GM21447 (cell line): ENCODE data around the gene MTERF4.

Experiments used
- ATAC-seq: cut with Tn5 transposase; IDR thresholded peaks from one replicate; pipeline ENCODE4 v1.9.1; 2021; ENCODE audit not compliant: unreplicated experiment

The MTERF4 gene, protein sequence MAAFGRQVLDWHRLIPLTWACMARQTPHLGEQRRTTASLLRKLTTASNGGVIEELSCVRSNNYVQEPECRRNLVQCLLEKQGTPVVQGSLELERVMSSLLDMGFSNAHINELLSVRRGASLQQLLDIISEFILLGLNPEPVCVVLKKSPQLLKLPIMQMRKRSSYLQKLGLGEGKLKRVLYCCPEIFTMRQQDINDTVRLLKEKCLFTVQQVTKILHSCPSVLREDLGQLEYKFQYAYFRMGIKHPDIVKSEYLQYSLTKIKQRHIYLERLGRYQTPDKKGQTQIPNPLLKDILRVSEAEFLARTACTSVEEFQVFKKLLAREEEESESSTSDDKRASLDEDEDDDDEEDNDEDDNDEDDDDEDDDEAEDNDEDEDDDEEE

DNA sequence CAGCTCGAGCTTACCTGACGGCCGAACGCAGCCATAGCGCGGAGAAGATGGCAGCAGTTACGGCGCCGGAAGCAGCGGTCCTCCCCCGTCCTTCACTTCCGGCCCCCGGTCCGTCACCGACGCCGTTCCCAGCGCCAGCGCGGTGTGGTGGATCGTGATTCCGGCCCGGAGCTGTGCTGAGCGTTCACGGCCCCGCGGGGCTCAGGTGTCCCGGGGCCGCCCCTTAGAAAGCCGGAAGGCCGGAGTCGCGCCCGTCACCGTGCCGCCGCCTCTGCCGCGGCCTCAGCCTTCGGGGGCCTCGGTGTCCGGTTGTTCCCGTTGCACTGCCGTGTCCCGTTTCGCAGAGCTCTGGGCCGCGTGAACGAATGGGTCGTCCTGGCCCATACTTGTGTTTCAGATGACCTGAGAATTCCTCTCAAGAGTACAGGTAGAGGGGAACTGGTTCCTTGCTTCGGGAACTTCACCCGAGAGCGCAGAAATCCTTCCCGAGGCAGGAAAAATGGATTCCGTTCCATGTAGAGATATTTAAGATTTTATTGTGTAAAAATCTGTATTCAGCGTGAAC lies at the start of gene MTERF4:
MTERF4 (minus strand) TSS at position 49 of the 565 bp plus-strand sequence; CDS start at position 35, 14 bp downstream.
- peak; percentile 80 for ATAC-seq

DNA sequence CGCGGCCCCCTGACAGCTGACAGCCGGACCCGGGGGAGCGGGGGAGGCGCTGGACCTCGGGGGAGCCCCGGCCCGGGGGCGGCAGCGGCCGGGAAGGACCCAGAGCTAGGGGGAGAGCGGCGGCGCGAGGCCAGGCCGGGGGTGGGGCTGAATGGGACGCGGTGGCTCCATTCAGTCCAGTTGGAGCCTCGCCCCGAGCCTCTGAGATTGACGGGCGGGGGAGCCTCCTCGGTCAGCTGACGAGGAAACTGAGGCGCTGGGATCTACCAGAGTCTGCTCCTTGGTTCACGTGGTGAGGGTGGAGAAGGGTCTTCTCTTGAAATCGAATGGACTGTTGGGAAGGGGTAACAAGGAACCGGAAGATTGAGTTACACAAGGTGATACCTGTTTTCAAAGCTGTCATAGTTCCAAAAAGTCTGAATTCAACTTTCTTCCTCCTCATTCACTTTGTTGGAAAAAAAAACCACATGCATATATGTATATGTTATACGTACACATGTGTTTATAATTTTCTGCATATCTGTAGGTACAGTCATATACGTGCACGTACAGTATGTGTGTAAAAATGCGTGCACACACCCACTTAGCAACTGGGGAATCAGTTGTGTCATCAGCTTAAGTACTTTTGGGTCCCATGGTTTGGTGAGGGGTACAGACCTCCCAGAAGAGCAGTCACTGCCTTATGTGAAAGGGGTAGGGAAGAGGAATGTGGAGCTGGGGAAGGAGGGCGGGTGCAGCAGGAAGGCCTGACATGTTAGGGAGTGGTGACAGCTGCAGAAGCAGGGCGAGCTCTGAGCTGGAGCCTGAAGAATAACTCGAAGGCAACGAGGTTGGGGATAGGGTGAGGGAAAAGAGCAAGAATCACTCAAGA lies 48.8 kb upstream of the MTERF4 start:
- ATAC-seq = no peak

DNA sequence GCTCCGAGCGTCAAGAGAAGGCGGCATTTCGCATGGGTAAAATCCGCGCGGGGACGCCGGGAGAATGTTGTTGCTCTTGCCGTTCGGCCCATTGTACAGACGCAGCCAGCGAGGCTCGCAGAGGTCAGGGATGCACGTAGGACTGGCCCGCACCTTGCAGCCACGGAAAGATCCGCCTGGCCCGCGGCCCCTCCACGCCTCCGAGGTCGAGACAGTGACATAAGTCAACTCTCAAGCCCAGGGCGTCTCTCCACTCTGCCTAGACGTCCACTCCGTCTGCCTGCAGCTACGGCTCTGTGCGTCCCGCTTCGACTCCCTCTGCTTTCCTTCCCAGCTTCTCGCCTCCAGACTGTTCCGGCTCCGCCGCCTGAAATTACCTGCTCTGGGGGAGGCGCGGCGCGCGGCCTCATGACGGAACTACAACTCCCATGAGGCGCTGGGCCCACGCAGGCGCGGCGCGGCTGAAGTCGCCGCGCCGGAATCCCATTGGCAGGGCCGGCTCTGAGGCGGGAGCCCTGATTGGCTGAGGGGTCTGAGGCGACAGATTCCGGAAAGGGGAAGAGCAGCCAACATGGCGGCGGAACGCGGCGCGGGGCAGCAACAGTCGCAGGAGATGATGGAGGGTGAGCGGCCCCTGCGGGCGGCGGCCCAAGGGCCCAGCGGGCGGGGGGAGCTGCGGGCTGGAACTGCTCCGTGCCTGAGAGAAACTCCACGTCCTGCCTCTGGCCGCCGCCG lies 48.0 kb upstream of the MTERF4 start, which contains the start of gene PPP1R7:
PPP1R7 (plus strand) TSS at position 543 of the 735 bp plus-strand sequence; CDS start at position 572, 29 bp downstream.
- ATAC-seq = peak; percentile 60

DNA sequence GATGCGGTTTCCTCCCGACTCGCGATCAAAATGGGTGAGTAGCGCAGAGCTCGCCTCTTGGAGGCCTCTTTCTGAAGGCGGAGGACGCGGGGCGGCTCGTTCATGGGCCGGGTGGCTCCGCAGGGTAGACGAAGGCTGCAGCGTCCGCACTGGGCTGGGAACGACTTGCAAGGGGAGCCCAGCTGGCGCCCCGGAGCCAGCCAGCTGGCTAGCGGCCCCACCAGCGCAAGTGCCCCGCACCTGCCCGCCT lies 47.5 kb upstream of the MTERF4 start:
- ATAC-seq = peak; percentile 19

DNA sequence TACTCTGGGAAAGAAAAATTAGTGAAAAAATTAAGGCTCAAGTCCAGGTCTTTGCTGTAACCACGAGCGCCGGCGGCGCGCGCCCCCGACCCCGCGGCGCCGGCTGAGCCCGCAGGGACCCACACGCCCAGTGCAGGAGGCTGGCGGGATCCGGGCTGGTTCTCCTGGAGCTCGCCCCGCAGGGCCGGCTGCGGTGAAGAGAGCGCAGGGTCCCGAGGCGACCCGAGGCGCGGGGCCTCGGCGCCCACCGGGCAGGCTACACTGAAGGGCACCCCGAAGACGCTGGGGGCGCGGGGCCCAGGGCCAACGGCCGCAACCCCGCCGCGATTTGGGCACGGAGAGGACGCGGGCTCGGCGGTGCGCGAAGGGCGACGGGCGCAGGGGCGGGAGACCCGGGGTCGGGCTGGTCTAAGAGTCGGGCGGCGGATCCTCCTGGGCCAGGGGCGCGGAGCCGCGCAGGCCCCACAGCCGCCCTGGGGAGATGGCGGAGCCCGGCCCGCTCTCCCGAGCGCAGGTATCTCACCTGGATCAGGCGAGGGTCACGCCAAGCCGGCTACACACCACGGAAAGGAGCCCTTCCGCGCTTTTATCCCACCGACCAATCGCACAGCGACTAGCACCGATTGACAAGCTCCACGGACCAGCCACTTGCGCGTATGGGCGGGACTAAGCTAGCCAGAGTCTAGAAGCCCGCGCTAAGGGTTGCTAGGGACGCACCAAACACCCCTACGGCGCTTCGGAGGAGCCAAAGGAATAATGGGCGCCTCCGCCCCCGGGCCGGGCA lies 47.0 kb upstream of the MTERF4 start, which contains the start of gene PASK:
PASK (minus strand) TSS at position 582 of the 784 bp plus-strand sequence. CDS start 6,440 bp downstream, outside the sequence.
- peak; percentile 80 for ATAC-seq

DNA sequence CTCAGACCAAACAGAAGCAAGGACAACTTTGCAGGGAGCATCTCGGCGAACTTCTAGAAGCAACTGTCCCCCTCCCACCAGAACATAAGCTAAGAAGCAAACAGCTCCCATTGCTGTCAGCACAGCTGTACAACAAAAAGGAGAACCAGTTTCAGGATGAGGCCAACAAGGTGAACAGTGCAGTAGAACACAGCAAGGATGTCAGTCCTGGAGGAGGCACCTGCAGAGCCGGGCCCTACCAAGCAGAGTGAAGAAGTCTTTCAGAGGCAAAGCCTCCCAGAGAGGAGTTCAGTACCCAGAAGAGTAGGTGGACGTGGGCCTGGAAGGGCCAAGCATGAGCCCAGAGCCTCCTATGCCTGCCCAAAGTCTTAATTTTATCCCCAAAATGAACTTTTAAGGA lies 46.2 kb upstream of the MTERF4 start:
- no peak for ATAC-seq

DNA sequence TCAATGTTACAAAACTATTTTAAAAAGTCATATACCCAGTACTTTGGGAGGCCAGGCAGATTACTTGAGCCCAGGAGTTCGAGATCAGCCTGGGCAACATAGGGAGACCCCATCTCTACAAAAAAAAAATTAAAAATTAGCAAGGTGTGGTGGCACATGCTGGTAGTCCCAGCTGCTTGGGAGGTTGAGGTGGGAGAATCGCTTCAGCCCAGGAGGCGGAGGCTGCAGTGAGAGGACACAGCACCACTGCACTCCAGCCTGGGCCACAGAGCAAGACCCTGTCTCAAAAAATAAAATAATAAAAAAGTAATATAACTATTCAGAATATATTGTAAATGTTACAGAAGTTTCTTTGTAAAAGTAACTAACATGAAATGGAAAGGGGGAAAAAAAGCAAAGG lies 45.2 kb upstream of the MTERF4 start:
- no peak for ATAC-seq

DNA sequence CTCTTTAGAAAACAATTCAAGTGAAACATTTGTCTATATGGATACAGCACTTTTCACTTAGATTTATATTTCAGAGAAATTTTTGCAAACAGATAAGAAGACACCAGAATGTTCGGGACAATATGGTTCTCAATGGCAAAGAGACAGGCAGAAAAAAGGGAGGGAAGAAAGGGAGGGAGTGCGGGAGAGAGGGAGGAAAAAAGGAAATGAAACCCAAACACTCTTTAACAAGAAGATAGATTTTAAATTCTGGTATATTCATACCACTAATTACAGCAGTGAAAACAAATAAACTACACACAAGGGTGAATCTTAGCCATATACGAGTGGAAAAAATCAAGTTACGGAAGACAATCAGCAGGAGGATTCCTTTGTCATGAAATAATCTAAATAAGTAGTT lies 44.2 kb upstream of the MTERF4 start:
- no peak for ATAC-seq

DNA sequence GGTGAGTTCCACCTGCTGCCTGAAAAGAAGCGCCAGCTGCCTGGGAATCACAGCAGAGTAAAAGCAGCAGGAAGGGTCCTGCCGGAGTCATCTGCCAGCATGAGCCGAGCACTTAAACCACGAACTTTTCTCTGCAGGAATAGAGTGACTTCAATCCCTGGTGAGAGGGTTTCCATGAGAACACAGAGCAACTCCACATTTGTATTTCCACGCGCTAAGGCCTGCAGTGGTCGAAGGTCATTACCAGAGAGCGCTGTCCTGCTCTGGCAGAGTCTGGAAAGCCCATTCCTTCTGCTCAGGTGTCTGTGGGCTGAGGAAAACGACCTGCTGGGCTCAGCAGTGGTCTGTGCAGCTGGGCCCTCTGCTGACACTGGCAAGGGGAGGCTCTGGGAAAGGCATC lies 40.5 kb upstream of the MTERF4 start:
- ATAC-seq = no peak

DNA sequence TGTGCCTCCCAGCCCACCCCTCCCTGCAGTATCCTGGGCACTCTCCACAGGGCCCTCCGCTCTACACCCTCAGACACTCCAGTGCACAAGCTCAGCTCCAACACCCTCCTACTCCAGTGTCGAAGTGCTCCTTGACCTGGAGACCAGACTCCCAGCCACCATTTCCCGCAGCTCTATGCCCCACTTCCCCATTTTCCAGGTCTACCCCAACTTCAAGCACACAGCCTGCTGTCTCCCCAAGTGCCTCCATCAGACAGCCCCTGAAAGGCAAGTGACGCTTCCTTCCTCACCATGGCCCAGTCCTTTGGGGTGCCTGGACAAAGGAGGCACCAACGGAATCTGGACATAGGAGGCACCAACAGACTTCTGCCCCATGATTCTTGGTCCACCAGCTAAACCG lies 40.0 kb upstream of the MTERF4 start:
- no peak for ATAC-seq

DNA sequence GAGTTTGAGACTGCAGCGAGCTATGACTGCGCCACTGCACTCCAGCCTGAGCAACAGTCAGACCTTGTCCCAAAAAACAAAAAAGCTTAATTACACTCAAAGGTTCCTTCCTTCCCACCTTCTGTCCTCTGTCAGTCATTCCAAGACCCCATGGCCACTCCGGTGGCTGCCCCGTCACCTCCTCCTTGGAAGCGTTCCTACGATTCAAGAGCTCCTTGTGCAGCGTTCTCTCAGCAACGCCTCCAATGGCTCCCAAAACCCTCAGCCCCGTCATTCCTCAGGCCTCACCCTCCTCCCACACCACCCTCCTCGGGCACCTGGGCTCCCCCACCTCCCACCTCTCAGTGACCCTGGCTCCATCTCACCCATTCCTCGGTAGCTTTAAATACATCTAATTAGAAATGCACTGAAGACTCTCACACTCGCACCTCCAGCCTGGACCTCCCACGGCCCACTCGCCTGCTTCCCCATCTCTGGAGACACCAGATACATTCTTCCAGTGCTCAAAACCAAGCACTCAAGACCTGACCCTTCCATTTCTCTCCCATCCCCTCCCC lies 39.2 kb upstream of the MTERF4 start:
- no peak for ATAC-seq

DNA sequence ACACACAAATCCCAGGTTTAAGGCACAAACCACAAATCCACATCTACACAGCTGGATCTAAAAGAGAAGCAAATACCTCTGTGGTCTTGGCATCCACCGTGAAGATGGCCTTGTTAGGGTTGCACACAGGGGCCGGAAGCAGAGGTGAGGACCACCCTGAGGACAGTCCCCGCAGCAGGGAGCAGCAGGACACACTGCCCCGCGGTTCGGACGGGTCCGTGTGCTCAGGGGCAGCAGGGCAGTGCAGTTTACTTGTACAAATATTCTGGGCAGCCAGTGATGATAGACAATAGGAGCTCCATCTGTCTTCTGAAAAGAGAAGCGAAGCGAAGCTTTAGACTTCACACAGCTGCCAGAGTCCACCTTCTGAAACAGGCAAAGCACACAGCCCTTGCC lies 38.4 kb upstream of the MTERF4 start:
- ATAC-seq = no peak

DNA sequence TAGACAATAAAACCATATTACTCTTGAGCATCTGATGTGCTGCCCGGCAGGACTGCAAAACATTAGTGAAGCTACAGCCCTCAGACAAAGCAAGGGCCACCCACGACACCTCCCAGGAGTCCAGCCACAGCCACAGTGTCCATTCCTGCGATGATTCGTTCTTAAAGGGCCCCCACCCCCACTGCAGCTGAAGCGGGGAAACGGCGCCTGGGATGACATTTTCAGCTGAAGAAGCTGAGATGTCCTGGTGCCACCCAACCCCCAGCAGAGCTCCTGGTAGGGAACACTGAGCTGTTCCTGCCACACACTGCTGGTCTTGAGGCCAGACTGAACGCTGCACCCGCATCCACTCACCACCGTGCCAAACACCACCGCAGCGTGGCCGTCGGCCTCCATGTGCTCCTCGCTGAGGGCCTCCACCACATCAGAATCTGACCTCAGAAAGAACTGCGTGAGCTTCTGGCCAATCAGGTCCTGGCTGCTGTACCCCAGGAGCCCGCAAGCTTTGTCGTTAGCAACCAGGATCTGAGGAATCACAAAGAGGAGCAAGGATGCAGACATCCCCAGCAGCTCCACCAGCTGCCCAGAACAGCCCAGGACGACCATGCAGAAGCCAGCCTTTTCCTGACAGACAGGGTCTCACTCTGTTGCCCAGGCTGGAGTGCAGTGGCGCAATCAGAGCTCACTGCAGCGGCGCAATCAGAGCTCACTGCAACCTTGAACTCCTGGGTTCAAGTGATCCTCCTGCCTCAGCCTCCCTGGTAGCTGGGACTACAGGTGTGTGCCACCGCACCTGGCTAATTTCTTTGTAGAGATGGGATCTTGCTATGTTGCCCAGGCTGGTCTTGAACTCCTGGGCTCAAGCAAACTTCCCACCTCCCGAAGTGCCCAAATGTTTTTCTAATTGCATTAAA lies 37.7 kb upstream of the MTERF4 start:
- ATAC-seq = no peak

DNA sequence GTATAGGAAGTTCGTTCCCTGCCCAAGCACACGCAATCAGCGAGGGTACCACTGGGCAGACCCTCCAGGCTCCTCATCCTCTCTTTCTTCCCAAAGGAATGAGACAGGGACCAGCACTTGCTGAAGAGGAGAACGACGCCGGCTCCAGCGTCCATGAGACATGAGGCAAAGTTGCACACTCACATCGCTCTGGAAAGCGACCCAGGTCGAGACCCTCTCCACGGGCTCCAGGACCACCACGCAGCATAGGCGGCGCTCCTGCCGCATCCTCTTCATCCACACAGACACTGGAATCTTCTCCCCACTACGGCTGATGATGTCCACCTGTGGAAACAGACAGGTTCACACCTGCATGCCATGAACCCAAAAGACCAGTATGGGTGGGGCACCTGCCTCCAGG lies 36.4 kb upstream of the MTERF4 start:
- no peak for ATAC-seq

DNA sequence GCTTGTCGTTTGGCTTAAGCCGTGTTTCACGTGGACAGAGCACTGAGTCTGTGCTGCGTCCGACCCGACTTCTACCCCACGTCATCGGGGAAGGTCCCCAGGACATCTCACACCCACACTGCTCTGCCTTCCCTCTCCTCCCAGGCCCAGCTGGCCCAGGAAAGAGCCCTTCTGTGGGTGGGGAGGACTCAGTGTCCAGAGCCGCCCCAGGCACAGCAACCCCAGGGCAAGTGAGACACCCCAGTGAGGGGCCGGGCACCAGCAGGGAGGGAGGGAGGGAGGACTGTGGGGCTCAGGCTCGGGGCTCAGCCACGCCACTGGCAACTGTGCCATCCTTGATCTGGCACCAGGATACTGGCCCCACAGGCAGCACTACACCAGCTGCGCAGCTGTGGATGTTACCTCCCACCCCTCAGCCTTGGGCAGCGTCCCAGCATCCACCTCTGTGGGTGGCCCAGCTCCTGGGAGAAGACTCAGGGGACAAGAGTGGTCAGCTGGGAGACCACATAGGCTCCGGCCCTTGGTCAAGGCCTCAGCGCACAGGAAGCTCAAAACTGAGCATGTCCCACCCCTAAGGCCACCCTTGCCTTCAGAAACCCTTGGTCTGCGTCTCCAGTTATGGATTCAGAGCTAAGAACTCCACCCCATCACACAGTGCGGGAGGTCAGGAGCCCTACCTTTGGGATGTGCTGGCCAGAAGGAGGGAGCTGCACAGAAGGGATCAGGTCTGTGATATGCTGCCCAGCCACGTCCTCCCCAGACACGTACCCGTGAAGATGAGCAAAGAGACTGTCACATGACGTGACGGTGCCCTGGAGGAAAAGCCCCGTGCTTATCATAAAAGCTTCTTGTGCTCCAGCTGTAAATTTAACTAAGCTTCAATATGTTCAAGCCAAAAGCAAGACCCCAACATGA lies 35.4 kb upstream of the MTERF4 start:
- no peak for ATAC-seq

DNA sequence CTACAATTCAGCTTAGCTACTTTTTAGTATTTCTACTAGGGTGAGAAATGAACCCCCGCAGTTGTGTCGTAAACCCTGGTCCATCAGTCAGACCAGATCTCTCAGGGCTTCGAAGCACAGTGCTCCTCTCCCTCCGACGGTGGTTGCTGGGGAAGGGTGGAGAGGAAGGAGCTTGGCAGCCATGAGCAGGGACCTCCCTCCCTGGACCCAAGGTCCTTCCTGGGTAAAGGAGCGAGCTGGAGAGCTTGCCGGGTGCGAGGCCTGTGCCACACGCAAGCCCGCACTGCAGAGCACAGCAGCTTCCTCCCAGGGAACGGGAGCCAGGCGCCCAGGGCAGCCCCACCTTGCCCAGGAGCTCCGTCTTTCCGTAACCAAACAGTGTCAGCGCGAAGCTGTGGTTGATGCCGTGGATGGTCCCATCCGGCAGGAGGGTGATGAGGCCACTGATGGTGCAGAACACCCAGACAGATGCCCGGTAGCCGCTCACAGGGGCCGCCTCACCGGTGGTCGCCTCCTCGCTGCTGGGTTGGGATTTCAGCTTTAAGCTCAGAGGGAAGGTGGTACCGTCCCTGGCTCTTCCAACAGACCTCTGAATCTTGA lies 34.7 kb upstream of the MTERF4 start:
- ATAC-seq = no peak

DNA sequence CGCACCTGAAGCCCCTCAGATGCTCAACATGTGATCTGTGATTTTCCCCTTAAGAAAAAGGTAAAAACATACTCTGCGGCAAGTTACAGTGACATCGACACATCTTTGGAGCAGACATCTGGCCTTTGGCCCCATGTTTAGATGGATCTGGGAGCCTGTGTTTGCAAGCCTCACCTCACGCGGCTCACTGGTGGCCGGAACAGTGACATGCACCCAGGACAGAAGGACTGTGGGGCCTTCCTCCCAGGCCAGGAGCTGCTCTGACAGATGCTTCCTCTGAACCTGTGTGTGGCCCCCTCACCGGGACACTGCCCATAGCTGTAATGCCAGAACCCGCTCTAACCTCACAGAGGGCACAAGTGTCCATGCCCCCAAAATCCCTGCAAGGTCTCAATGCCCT lies 34.1 kb upstream of the MTERF4 start:
- no peak for ATAC-seq

DNA sequence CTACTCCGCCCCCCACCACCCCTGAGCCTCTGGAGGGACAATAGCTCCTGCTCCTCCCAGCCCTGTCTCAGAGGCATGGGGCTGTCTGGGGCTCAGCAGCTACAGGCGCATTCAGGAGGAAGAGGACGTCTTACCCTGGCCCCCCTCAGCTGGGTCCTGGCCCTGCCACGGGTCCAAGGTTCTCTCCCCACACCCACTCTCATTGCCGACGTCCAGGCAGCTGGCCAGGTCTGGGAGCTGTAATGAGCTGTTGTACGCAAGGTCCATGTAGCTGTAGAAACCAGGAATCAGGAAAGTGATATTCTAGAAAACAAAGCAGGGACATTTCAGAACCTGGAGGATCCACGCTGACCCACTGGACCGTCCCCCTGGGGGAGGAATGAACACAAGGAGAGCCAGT lies 33.6 kb upstream of the MTERF4 start:
- ATAC-seq = no peak
